Measurements from ENCODE around the gene DYNC2I2. TPM values are rescaled to one million over a fixed set of nuclear protein-coding genes. Genes with fewer than 3 reads are reported as not detected.
"Not testable (repeated sequence)": the region's sequence is repeated elsewhere in the genome, so short reads cannot be mapped to it uniquely, and the experiment has no call there.

The DYNC2I2 gene
- total RNA-seq, 1 experiment from 2014 or later, result 194 TPM

- DNase-seq (ENCODE audit: low read depth), result no peak
Measured at GRCh38 chr9:128615571-128615970, 41.1 kb downstream of the DYNC2I2 start.

DNA sequence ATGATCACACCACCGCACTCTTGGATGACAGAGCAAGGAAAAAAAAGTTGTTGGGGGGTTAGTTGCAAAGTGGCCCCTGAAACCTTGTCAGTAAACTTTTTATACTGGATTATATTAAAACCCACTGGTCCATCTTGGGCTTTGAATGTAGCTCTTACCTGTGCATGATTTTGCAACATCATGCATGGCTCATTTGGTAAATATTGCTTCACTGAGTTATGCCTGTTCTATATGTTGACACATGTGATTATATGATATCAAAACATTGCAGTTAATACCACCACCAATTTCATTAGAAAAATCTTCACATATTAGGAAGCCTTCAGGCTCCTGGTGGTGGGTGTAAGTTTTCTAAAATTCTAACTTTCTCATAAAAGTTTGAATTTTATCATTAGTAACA lies 41.9 kb downstream of the DYNC2I2 start:
- no peak for DNase-seq (ENCODE audit: low read depth)

- no peak for DNase-seq (ENCODE audit: low read depth)
Measured at GRCh38 chr9:128611600-128612394, 44.9 kb downstream of the DYNC2I2 start.

DNA sequence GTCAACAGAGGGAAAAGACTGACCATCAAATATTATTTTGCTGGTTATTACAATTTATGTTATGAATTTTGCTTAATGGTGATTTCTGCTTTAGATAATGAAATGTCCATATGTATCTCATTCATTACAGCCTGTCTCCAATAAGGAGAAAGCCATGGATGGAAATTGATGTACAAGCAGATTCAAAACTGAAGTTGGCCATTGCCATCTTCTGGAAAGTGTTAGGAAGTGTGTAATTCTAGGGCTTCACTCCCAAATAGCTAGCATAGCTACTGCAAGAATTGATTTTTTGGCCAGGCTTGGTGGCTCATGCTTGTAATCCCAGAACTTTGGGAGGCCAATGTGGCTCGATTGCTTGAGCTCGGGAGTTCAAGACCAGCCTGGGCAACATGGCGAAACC lies 45.8 kb downstream of the DYNC2I2 start:
- DNase-seq (ENCODE audit: low read depth), result no peak

DNA sequence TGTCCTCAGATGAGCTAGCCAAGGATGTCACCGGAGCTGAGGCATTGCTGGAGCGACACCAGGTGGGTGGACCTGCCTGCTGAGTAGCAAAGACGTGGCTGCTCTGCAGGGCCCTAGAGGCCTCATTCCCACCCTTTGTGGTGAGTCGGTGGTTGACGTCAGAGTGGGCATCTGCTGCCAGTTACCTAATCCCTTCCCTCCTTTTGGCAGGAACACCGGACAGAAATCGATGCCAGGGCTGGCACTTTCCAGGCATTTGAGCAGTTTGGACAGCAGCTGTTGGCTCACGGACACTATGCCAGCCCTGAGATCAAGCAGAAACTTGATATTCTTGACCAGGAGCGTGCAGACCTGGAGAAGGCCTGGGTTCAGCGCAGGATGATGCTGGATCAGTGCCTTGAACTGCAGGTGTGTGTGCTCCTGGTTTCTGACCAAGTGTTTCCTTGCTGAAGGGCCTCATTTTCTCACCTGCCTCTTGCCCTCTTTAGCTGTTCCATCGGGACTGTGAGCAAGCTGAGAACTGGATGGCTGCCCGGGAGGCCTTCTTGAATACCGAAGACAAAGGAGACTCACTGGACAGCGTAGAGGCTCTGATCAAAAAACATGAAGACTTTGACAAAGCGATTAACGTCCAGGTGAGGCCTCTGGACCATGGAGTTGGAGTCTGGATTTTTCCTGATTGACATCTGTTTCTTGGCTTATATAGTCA lies 48.9 kb downstream of the DYNC2I2 start:
- DNase-seq (ENCODE audit: low read depth), result no peak

DNA sequence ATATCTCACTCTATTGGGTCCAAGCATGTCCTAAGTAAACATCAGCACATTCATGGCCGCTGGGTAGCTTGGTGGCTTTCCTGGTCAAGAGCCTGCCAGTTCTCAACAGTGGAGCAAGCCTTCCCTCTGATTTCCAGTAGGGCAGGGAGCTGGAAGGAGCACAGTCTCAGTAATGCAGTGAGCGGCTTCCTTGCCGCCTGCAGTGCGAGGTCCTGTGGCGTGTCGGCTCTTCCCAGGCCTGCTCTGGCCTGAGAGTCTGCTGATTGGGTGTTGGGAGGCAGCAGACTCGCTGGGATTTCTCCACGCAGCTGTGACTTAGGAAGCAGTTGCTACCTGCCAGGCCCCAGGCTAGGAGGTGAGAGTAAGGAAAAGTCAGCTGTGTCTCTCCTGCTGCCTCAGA lies 53.0 kb downstream of the DYNC2I2 start:
- DNase-seq (ENCODE audit: low read depth), result no peak

- DNase-seq (ENCODE audit: low read depth), result no peak
Measured at GRCh38 chr9:128600099-128600498, 56.5 kb downstream of the DYNC2I2 start.

GRCh38 chr9:128595471-128595870 lies 61.2 kb downstream of the DYNC2I2 start:
- DNase-seq (ENCODE audit: low read depth), result no peak

DNA sequence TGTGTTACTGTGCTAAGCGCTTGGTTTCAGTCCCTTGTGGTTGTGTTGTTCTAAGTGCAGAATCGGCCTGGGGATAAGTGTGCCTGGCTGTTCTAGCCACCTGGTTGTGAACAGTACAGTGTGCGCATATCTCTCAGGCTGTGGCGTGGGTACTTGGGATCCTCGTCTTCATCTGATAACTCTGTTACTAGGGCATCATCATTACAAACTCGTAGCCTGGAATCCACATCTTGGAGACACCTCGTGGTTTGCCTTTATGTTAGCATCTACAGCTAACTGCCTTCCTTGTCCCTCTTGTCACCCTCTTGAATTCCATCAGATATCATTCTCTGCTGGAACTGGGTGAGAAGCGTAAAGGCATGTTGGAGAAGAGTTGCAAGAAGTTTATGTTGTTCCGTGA lies 62.8 kb downstream of the DYNC2I2 start:
- no peak for DNase-seq (ENCODE audit: low read depth)

DNA sequence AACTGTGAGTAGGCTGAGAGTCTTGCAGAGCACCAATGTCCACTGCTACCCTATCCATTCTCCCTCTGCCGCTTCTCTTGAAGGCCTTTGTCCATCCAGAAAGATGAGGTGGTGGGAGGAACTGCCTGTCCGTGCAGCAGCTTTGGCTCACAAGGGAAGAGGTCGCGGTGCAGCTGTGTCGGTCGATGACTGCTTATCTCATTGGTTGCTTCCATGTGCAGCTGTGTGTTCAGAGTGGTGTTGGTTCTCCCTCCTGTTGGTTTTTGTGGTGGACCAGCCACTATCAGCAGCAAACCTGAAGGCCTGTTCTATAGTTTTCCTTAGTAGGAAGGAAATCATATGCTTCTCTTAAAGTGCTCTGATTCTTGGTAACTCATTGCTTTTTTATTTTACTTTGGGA lies 63.6 kb downstream of the DYNC2I2 start:
- DNase-seq (ENCODE audit: low read depth), result no peak

- no peak for DNase-seq (ENCODE audit: low read depth)
Measured at GRCh38 chr9:128588581-128589233, 67.9 kb downstream of the DYNC2I2 start.

GRCh38 chr9:128587453-128587852 lies 69.2 kb downstream of the DYNC2I2 start:
- no peak for DNase-seq (ENCODE audit: low read depth)

DNA sequence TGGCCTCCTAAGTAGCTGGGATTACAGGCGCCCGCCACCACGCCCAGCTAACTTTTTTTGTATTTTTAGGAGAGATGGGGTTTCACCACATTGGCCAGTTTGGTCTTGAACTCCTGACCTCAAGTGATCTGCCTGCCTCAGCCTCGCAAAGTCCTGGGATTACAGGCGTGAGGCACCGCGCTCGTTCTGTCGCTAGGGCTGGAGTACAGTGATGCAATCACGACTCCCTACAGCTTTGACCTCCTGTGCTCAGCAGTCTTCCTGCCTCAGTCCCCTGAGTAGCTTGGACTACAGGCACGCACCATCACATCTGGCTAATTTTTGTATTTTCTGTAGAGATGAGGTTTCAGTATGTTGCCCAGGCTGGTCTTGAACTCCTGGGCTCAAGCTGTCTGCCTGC lies 69.7 kb downstream of the DYNC2I2 start:
- not testable (repeated sequence) for DNase-seq (ENCODE audit: low read depth)

DNA sequence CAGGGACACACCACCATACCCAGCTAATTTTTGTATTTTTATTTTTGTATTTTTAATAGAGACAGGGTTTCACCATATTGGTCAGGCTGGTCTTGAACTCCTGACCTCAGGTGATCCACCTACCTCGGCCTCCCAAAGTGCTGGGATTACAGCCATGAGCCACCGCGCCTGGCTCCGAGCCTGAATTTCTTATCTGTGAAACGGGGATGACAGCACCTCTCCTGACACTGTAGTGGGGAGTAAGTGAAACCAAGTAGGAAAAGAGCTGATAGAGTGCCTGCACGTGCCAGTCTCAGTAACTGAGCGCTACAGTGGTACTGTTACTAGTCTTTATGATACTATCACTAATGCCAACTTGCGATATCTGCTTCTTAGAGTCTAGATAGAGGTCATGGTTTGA lies 71.5 kb downstream of the DYNC2I2 start:
- not testable (repeated sequence) for DNase-seq (ENCODE audit: low read depth)

Other genes with a start within 250 kb of the DYNC2I2 start
- gene CERCAM, start 236.0 kb downstream of the DYNC2I2 start, total RNA-seq (2014; rRNA removed; shearing (Covaris generic)), result 16.6 and 22.0 TPM in 2 replicates
- 103 and 104 TPM in 2 replicates for gene ODF2, start 200.8 kb downstream of the DYNC2I2 start, total RNA-seq (2014; rRNA removed; shearing (Covaris generic))
- 56.6 and 58.3 TPM in 2 replicates for gene GLE1, start 152.1 kb downstream of the DYNC2I2 start, total RNA-seq (2014; rRNA removed; shearing (Covaris generic))
- gene SPTAN1, start 104.3 kb downstream of the DYNC2I2 start, total RNA-seq (2014; rRNA removed; shearing (Covaris generic)), result 161 and 164 TPM in 2 replicates
- gene SET, start 32.4 kb upstream of the DYNC2I2 start, total RNA-seq (2014; rRNA removed; shearing (Covaris generic)), result 1,185 and 1,206 TPM in 2 replicates
- gene PKN3, start 45.7 kb upstream of the DYNC2I2 start, total RNA-seq (2014; rRNA removed; shearing (Covaris generic)), result 8.2 and 16.8 TPM in 2 replicates
- gene ZDHHC12, start 67.3 kb upstream of the DYNC2I2 start, total RNA-seq (2014; rRNA removed; shearing (Covaris generic)), result 62.3 and 78.8 TPM in 2 replicates
- 9.1 and 31.6 TPM in 2 replicates for gene ZER1, start 115.1 kb upstream of the DYNC2I2 start, total RNA-seq (2014; rRNA removed; shearing (Covaris generic))
- 12.9 and 13.1 TPM in 2 replicates for gene TBC1D13, start 130.4 kb upstream of the DYNC2I2 start, total RNA-seq (2014; rRNA removed; shearing (Covaris generic))
- 14.1 and 17.8 TPM in 2 replicates for gene ENDOG, start 161.7 kb upstream of the DYNC2I2 start, total RNA-seq (2014; rRNA removed; shearing (Covaris generic))
- gene SPOUT1, start 172.9 kb upstream of the DYNC2I2 start, total RNA-seq (2014; rRNA removed; shearing (Covaris generic)), result 29.9 and 45.8 TPM in 2 replicates
- 7.1 and 8.9 TPM in 2 replicates for gene KYAT1, start 225.1 kb upstream of the DYNC2I2 start, total RNA-seq (2014; rRNA removed; shearing (Covaris generic))
- 35.5 and 36.7 TPM in 2 replicates for gene LRRC8A, start 225.3 kb upstream of the DYNC2I2 start, total RNA-seq (2014; rRNA removed; shearing (Covaris generic))